ENCODE results near the gene FBXO10. TPM values are rescaled to one million over a fixed set of nuclear protein-coding genes. Genes with fewer than 3 reads are reported as not detected.
A peak's percentile ranks its signal among the peaks of the same experiment; 100 is the strongest.

Gene FBXO10
- total and polyA plus RNA-seq, 11 donors = 2.4 to 9.8 (median 6.7) TPM

GRCh38 chr9:37593883-37594448 lies 17.8 kb upstream of the FBXO10 start:
- no peaks in the 10 kb centered on the region for H3K9me3 ChIP-seq
- ATAC-seq = no peak
- peaks cover 0 to 35% (median 16%) of the 10 kb centered on the region in 12 donors for H3K4me1 ChIP-seq
- peaks cover 0 to 8% (median under 1%) of the 10 kb centered on the region in 9 donors for H3K36me3 ChIP-seq
- no peak for TF ChIP-seq CTCF (IDR thresholded peaks at IDR 0.05)
- no peak for TF ChIP-seq POLR2A (IDR thresholded peaks at IDR 0.05)
- H3K27ac ChIP-seq = no peak overlapping the region
- DNase-seq = no peak
- peaks cover 0 to 6% (median 0%) of the 10 kb centered on the region in 9 donors for H3K27me3 ChIP-seq
- H3K4me3 ChIP-seq = peak overlapping the region in 2 of 12 donors; percentile 18 to 20
- intact Hi-C loops (cut with DNase I) = loop anchor here in 7 of 10 donors (5.0 to 10.0 kb wide), 7 partner anchors 58 to 208 kb away; partner anchors contain the start of genes TRMT10B (in 2 of the 7), ZBTB5 (in 2 of the 7), DCAF10 (in 1 of the 7) and FRMPD1 (in 1 of the 7)
- 90 to 95% (median 91%) methylated on average over 6 of the region's 6 CpGs for WGBS, 4 donors

- peaks cover 0 to 6% (median 0%) of the 10 kb centered on the region in 9 donors for H3K27me3 ChIP-seq
- DNase-seq (peak; percentile 93 to 95 (median 95)), ATAC-seq (peak; percentile 99 to 100 (median 99))
- H3K27ac ChIP-seq = peak within 1 kb of the TSS in 11 of 12 donors; percentile 72 to 91 (median 84)
- intact Hi-C loops (cut with DNase I) = loop anchor here in 7 of 10 donors (5.0 to 10.0 kb wide), 7 partner anchors 60 to 210 kb away; partner anchors contain the start of genes TRMT10B (in 2 of the 7), ZBTB5 (in 2 of the 7), DCAF10 (in 1 of the 7) and FRMPD1 (in 1 of the 7)
- TF ChIP-seq POLR2A (IDR thresholded peaks at IDR 0.05) = peak in 1 of 2 donors; percentile 70
- TF ChIP-seq CTCF (IDR thresholded peaks at IDR 0.05) = peak in 2 of 12 donors; percentile 5 to 24
- H3K9me3 ChIP-seq = no peaks in the 10 kb centered on the region
- H3K36me3 ChIP-seq = peaks cover 0 to 25% (median 17%) of the 10 kb centered on the region in 9 donors
- peak within 1 kb of the TSS; percentile 61 to 98 (median 83) for H3K4me3 ChIP-seq
- H3K4me1 ChIP-seq = peaks cover 0 to 35% (median 16%) of the 10 kb centered on the region in 12 donors
- WGBS, 4 donors = 0% methylated on average over 30 to 72 of the region's 72 CpGs
Measured at GRCh38 chr9:37592108-37592951, 16.1 kb upstream of the FBXO10 start, which contains the start of gene TOMM5. Gene TOMM5, minus strand, starts transcription at chr9:37592597. Its CDS starts 65 bp downstream, at chr9:37592532.

- peaks cover 0 to 23% (median 14%) of the 10 kb centered on the region in 12 donors for H3K4me1 ChIP-seq
- H3K27ac ChIP-seq = no peak overlapping the region
- ATAC-seq = no peak
- H3K4me3 ChIP-seq = no peak overlapping the region
- TF ChIP-seq POLR2A (IDR thresholded peaks at IDR 0.05) (no peak), CTCF (IDR thresholded peaks at IDR 0.05) (no peak)
- 70 to 83% (median 77%) methylated on average over 4 of the region's 4 CpGs for WGBS, 4 donors
- H3K27me3 ChIP-seq = no peaks in the 10 kb centered on the region
- no peak for DNase-seq
- intact Hi-C loops (cut with DNase I) = loop anchor here in 6 of 10 donors (5.0 to 10.0 kb wide), 7 partner anchors 65 to 207 kb away; partner anchors contain the start of genes EXOSC3 (in 2 of the 6) and FRMPD1 (in 1 of the 6)
- H3K36me3 ChIP-seq = peaks cover 0 to 72% (median 60%) of the 10 kb centered on the region in 9 donors
- H3K9me3 ChIP-seq = no peaks in the 10 kb centered on the region
Measured at GRCh38 chr9:37587521-37587920, 11.3 kb upstream of the FBXO10 start.

Measured in heart left ventricle (tissue), 16 donors.